Spleen (tissue), 7 donors: ENCODE results near the gene ADGB.

Experiments
- CTCF ChIP-seq, 11 experiments: fragments of 200-600 bp in 7 of 11; fragments of 450-650 bp in 4 of 11; sonication (generic) in 4 of 11; IDR thresholded peaks in 8 of 11; conservative IDR thresholded peaks in 3 of 11; 1 replicate in 7 of 11; 2 replicates in 4 of 11; pipeline versions ENCODE4 v1.4.0 to v1.8.0; 2016 to 2021; ENCODE audit warnings: antibody characterized with exemption in 11 of 11, inconsistent platforms in 4 of 11, mild to moderate bottlenecking in 1 of 11
- POLR2A ChIP-seq, 3 donors: fragments of 450-650 bp; IDR thresholded peaks; one replicate each; pipeline ENCODE4 v1.5.1; 2017; ENCODE audit warnings: antibody characterized with exemption in 3 of 3, mild to moderate bottlenecking in 1 of 3
- POLR2AphosphoS5 ChIP-seq, 3 donors: sonication (generic); formaldehyde crosslinking; IDR thresholded peaks; one replicate each; pipeline ENCODE4 v1.5.1; 2017; ENCODE audit warnings: antibody characterized with exemption in 3 of 3
- donor health status: DM: no; HTN: no; CAD: no; lungs with moderate emphysema.
- donor health status: DM: no; HTN: no; CAD: no.
- donor health status: DM: no; HTN: no; CAD: no.

GRCh38 chr6:146634022-146634421 is 35.2 kb downstream of the ADGB start:
- TF ChIP-seq CTCF (IDR thresholded peaks at IDR 0.05 in 8 of 11, conservative IDR thresholded peaks at IDR 0.05 in 3 of 11): no peak
- TF ChIP-seq POLR2A (IDR thresholded peaks at IDR 0.05): no peak
- no peak for TF ChIP-seq POLR2AphosphoS5 (IDR thresholded peaks at IDR 0.05)
